ENCODE results near the gene ARHGEF4. TPM values are rescaled to one million over a fixed set of nuclear protein-coding genes. Genes with fewer than 3 reads are reported as not detected.

Gene ARHGEF4
- total and polyA plus RNA-seq, 2 experiments from 2014 or later: 4.6 to 16.6 TPM

DNA sequence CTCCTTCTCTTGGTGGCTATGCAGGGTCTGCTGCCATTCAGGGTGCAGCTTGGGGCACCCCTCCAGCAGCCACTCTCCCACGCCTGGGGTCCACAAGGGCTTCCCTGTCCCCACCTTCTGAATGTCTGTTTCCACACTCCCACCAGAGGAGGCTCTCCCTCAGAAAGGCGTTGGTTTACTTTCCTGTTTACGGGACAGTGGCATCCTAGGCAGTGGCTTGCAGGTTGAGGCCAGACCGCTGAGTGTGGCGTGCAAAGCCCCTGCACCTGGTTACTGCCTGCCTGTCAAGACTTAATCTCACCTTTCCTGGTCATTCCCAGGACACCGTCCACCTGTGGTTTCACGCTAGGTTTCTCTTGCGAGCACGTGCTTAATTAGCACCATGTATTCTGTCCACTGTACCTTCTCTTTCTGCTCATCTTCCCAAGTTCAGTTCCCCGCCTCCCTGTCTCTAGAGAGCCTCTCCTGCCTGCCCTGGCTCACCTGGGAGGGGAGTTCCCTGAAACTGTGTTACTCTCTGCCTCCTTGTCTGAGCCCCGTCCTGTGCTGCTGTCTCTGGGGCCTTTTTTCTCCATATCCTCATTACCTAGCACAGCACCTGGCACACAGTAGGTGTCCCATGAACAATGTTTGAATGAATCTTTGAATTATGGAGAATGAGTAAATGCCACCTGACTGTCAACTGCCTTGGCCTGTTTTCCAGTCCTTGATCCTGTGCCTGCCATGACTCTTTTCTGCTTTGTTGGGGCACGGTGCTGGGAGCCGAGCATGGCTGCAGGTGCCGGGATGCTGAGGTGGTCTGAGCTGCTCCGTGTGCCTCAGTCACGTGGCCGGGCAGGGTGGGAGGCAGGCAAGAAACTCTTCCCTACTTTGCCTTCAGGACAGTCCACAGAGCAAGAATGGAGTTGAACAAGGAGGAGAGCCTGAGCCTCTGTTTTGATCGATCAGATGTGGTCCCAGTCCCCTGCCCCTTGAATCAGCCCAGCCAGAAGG is 56.4 kb downstream of the ARHGEF4 start:
- H3K4me2 ChIP-seq: no peak overlapping the region
- H3K36me3 Mint-ChIP-seq (ENCODE audit: low read depth): no peaks in the 10 kb centered on the region; the same call in 2 of the 3 replicates
- ATAC-seq (no peak), DNase-seq (ENCODE audit: low spot score) (no peak)
- H3K4me1 Mint-ChIP-seq: peaks cover 32% of the 10 kb centered on the region
- H3K9me2 ChIP-seq (ENCODE audit: insufficient read depth): no peaks in the 10 kb centered on the region
- no peaks in the 10 kb centered on the region for H3K27me3 ChIP-seq (ENCODE audit: insufficient read depth)
- H3K4me3 Mint-ChIP-seq: no peak overlapping the region
- no peaks in the 10 kb centered on the region for H3K36me3 ChIP-seq (ENCODE audit: insufficient read depth)
- no peak overlapping the region for H3K4me3 ChIP-seq
- no peaks in the 10 kb centered on the region; the same call in 2 of the 3 replicates for H3K9me3 Mint-ChIP-seq
- H3F3A ChIP-seq (replicated peaks; ENCODE audit: low read depth): no peaks in the 10 kb centered on the region
- no peak overlapping the region for H2AFZ ChIP-seq
- no peaks in the 10 kb centered on the region for H3K79me2 ChIP-seq (replicated peaks; ENCODE audit: insufficient read depth)
- H4K20me1 ChIP-seq (replicated peaks; ENCODE audit: insufficient read depth): no peaks in the 10 kb centered on the region
- H3K27me3 Mint-ChIP-seq (ENCODE audit: insufficient read depth, low read depth, poor library complexity): peaks cover 7% of the 10 kb centered on the region
- no peak overlapping the region for H3K27ac Mint-ChIP-seq
- H3K4me1 ChIP-seq (ENCODE audit: insufficient read depth): peaks cover 16% of the 10 kb centered on the region
- TF ChIP-seq CTCF (conservative IDR thresholded peaks at IDR 0.05; ENCODE audit: low read depth in 2 of 2) (no peak), ZNF331 (CRISPR knock-in tag; IDR thresholded peaks at IDR 0.05; ENCODE audit: low read depth) (no peak), NANOG (IDR thresholded peaks at IDR 0.05; ENCODE audit: borderline replicate concordance) (no peak), STAT1 (IDR thresholded peaks at IDR 0.05; ENCODE audit: unreplicated experiment) (no peak), EZH2phosphoT487 (IDR thresholded peaks at IDR 0.05; ENCODE audit: unreplicated experiment) (no peak), ZNF462 (CRISPR knock-in tag; IDR thresholded peaks at IDR 0.05) (no peak), REST (IDR thresholded peaks at IDR 0.05; ENCODE audit: unreplicated experiment) (no peak), EZH2 (IDR thresholded peaks at IDR 0.05; ENCODE audit: low read depth, unreplicated experiment) (no peak), CREB1 (CRISPR knock-in tag; IDR thresholded peaks at IDR 0.05; ENCODE audit: low read depth) (no peak)
- TF ChIP-seq, protein P1, sequence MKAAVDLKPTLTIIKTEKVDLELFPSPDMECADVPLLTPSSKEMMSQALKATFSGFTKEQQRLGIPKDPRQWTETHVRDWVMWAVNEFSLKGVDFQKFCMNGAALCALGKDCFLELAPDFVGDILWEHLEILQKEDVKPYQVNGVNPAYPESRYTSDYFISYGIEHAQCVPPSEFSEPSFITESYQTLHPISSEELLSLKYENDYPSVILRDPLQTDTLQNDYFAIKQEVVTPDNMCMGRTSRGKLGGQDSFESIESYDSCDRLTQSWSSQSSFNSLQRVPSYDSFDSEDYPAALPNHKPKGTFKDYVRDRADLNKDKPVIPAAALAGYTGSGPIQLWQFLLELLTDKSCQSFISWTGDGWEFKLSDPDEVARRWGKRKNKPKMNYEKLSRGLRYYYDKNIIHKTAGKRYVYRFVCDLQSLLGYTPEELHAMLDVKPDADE (IDR thresholded peaks at IDR 0.05): no peak
- H3K27ac ChIP-seq (ENCODE audit: low read depth): no peak overlapping the region

Data from GM23338 (cell line).